Esophagus squamous epithelium (tissue), 4 donors: ENCODE data around the gene PLCB1.

Source experiments
- POLR2A ChIP-seq, 4 donors: fragments of 450-650 bp; IDR thresholded peaks; one replicate each; pipeline ENCODE4 v1.6.1; 2017; ENCODE audit warnings: antibody characterized with exemption in 4 of 4, mild to moderate bottlenecking in 4 of 4, moderate library complexity in 3 of 4
- TF ChIP-seq, protein P1 (sequence below), 6 experiments: fragments of 450-650 bp in 4 of 6; fragments of 200-600 bp in 2 of 6; sonication (generic) in 2 of 6; IDR thresholded peaks; one replicate each; pipeline ENCODE4 v1.5.1; 2016 to 2019; ENCODE audit warnings: antibody characterized with exemption in 6 of 6, mild to moderate bottlenecking in 4 of 6, moderate library complexity in 4 of 6

DNA sequence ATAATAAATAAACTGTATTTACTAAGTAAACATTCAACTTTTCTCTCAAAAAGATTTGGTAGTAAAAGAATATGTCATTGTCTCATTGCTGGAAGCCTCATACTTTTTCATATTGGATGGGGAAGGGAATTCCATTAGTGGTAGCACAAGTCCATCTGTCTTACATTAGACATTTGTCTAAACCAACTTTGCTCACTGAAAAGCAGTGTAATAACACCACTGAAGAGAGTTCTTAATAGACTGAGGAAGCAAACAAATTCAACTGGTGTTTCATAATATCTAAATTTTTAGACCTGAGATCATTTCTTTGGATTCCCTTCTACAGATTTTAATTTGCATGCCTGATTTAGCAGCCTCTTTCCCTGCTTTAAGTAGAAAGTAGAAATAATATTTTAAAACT, 62.7 kb downstream of the PLCB1 start:
- TF ChIP-seq, protein P1, sequence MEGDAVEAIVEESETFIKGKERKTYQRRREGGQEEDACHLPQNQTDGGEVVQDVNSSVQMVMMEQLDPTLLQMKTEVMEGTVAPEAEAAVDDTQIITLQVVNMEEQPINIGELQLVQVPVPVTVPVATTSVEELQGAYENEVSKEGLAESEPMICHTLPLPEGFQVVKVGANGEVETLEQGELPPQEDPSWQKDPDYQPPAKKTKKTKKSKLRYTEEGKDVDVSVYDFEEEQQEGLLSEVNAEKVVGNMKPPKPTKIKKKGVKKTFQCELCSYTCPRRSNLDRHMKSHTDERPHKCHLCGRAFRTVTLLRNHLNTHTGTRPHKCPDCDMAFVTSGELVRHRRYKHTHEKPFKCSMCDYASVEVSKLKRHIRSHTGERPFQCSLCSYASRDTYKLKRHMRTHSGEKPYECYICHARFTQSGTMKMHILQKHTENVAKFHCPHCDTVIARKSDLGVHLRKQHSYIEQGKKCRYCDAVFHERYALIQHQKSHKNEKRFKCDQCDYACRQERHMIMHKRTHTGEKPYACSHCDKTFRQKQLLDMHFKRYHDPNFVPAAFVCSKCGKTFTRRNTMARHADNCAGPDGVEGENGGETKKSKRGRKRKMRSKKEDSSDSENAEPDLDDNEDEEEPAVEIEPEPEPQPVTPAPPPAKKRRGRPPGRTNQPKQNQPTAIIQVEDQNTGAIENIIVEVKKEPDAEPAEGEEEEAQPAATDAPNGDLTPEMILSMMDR (IDR thresholded peaks at IDR 0.05): no peak
- TF ChIP-seq POLR2A (IDR thresholded peaks at IDR 0.05): no peak
